Adrenal gland (tissue), 12 donors: ENCODE measurements around the gene MAML2. TPM values are rescaled to one million over a fixed set of nuclear protein-coding genes. Genes with fewer than 3 reads are reported as not detected.

ENCODE experiments used
- DNase-seq, 7 donors: peaks; one replicate each; pipeline ENCODE4 v3.0.0-alpha.2; 2019 to 2020
- H3K27ac ChIP-seq, 5 donors: fragments of 200-600 bp; sonication (generic) in 4 of 5; 1 replicate in 3 of 5; 2 replicates in 2 of 5; pipeline versions ENCODE4 v1.5.1 to v1.8.0; 2016 to 2020; ENCODE audit warnings: mild to moderate bottlenecking in 1 of 5
- H3K27me3 ChIP-seq: fragments of 200-600 bp; 2 replicates; pipeline ENCODE4 v1.8.0; 2021
- H3K36me3 ChIP-seq, 2 donors: fragments of 200-600 bp; replicated peaks in 1 of 2; 1 replicate in 1 of 2; 2 replicates in 1 of 2; pipeline versions ENCODE4 v1.5.1 to v1.8.0; 2018 to 2022
- H3K4me1 ChIP-seq, 2 donors: fragments of 200-600 bp; replicated peaks in 1 of 2; 1 replicate in 1 of 2; 2 replicates in 1 of 2; pipeline versions ENCODE4 v1.5.1 to v1.8.0; 2018 to 2021
- H3K4me3 ChIP-seq, 4 donors: fragments of 200-600 bp; sonication (generic) in 3 of 4; one replicate each; pipeline ENCODE4 v1.5.1; 2016 to 2018
- H3K9me3 ChIP-seq, 3 donors: fragments of 200-600 bp; sonication (generic) in 1 of 3; replicated peaks in 1 of 3; 1 replicate in 2 of 3; 2 replicates in 1 of 3; pipeline versions ENCODE4 v1.5.1 to v1.8.0; 2016 to 2021
- CTCF ChIP-seq, 6 experiments: fragments of 450-650 bp in 4 of 6; fragments of 200-600 bp in 2 of 6; sonication (generic) in 1 of 6; IDR thresholded peaks; 1 replicate in 5 of 6; 2 replicates in 1 of 6; pipeline versions ENCODE4 v1.5.1 to v1.8.0; 2016 to 2021; ENCODE audit warnings: antibody characterized with exemption in 6 of 6, mild to moderate bottlenecking in 2 of 6, moderate library complexity in 1 of 6
- POLR2A ChIP-seq, 2 donors: fragments of 450-650 bp; IDR thresholded peaks; one replicate each; pipeline ENCODE4 v1.6.1; 2017; ENCODE audit warnings: antibody characterized with exemption in 2 of 2, mild to moderate bottlenecking in 2 of 2, moderate library complexity in 1 of 2
- WGBS, 4 donors: extraction: QIAGEN DNeasy Blood & Tissue Kit in 2 of 4; methylation state at CpG; one replicate each; pipeline versions ENCODE4 v1.1.5 to v1.1.7; 2013 to 2017; 5-methylcytosine and 5-hydroxymethylcytosine counted together
- intact Hi-C, 2 donors: fragments of 100-400 bp; cut with DNase I; formaldehyde crosslinking; loops; one replicate each; pipeline versions ENCODE4 v1.14.1 to v1.15.0; 2022 to 2023
- polyA plus RNA-seq, 3 donors: library from polyadenylated mRNA; stranded (reverse); fragments of 200-250 nt in 2 of 3; fragments of 350-450 nt in 1 of 3; fragmentation: Illumina TruSeq in 1 of 3; extraction: RNeasy Lipid Tissue Mini Kit (QIAGEN cat#74804) in 1 of 3; gene quantifications; one replicate each; pipeline ENCODE4 v1.2.3, GENCODE V29; 2013 to 2014
- total RNA-seq, 9 donors: library from RNA; depleted of rRNA in 4 of 9; stranded (reverse); fragments of >200 nt in 4 of 9; fragments of 120-200 nt in 1 of 9; fragmentation: NEBNext Ultra II Directional in 1 of 9; extraction: Animal tissue kit (Norgen Biotek cat#: 25700) in 1 of 9; gene quantifications; one replicate each; pipeline versions ENCODE4 v1.1.0 to v1.2.4, GENCODE V29; 2013 to 2023
- donor health status: healthy with polysubstance abuse.
- donor health status: Bipolar disorder and iron deficiency.
- donor health status: DM: yes; HTN: yes; CAD: no.
- donor health status: DM: no; HTN: no; CAD: no.
- donor health status: DM: no; HTN: no; CAD: no.
- donor health status: DM: yes; HTN: yes; CAD: no.

MAML2 gene
- total and polyA plus RNA-seq, 12 donors, result 1.4 to 19.4 (median 7.6) TPM

DNA sequence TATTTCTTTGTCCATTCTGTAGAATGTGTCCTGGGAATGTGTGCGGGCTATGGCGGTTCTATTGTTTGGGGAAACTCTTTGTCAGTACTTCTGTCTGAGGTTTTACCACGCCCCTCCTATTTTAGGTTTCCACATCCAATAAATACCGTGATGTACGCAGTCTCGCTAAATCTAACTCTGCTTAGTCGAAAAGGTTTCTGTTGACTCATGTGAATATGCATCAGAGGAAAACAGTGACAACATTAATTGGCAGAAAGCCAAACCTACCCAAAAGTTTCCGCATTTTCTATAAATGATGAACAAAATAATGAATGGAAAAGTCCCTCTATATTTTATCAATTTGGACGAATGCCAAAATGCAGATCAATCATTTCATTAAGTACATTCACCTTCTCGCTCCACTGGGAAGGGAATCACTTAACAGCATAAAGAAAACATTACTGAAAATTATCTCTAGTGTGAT is 143.4 kb downstream of the MAML2 start:
- TF ChIP-seq CTCF (IDR thresholded peaks at IDR 0.05) (no peak), POLR2A (IDR thresholded peaks at IDR 0.05) (no peak)
- Histone ChIP-seq H3K36me3 (no peaks in the 10 kb centered on the region), H3K4me1 (no peaks in the 10 kb centered on the region), H3K27me3 (no peaks in the 10 kb centered on the region), H3K4me3 (no peak overlapping the region), H3K9me3 (no peaks in the 10 kb centered on the region), H3K27ac (peak overlapping the region in 1 of 5 donors; percentile 17)
- DNase-seq, result no peak
- 61 to 76% (median 68%) methylated on average over 10 of the region's 10 CpGs for WGBS, 4 donors
- intact Hi-C loops, result no loop called here

DNA sequence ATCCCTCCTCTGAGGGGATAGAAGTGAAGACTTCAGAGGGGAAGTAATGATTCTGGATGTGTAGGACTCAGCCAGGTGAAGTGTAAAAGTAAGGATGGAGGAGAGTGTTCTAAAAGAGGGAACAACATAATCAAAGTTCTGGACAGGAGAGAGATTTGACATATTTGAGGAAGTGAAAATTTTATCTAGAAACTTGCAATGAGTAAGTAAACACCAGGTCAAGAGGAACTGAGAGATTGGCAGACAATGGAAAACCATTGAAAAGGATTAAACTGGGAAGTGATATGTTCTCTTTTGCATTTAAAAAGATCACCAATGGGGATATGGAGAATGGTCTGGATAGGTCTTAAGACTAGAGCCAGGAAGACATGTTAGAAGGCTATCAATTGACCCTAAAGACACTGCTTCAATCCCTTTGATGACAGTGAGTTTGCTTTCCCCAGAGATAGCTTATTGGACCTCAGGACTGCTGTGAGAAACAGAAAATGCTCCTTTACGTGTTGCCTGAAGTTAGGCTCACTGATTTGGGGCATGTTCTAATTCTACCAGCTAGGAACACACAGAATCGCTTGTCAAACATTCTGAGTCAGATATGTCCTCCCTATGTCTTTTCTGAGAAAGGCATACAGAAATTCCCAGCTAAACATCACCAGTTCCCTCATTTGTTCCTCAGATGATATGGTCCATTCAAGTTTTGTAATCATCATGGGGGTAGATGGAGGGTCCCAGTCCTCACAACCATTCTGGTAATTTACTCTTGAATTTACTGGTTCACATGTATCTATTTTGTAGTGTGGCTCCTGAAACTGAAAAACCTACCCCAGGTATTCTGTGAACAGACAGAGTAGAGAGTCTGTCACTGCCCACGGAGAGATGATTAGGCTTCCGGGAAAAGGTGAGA is 144.9 kb downstream of the MAML2 start:
- H3K36me3 ChIP-seq, result no peaks in the 10 kb centered on the region
- no peak for DNase-seq
- H3K27me3 ChIP-seq, result no peaks in the 10 kb centered on the region
- WGBS, 4 donors, result 89 to 97% (median 96%) methylated on average over 4 of the region's 4 CpGs
- TF ChIP-seq CTCF (IDR thresholded peaks at IDR 0.05) (no peak), POLR2A (IDR thresholded peaks at IDR 0.05) (no peak)
- intact Hi-C loops, result no loop called here
- H3K27ac ChIP-seq, result peak overlapping the region in 1 of 5 donors; percentile 73
- H3K4me1 ChIP-seq, result peaks cover 0 to 14% of the 10 kb centered on the region in 2 donors
- no peaks in the 10 kb centered on the region for H3K9me3 ChIP-seq
- no peak overlapping the region for H3K4me3 ChIP-seq

- WGBS, 4 donors, result 65 to 88% (median 76%) methylated on average over 1 of the region's 1 CpG
- Histone ChIP-seq H3K4me3 (no peak overlapping the region), H3K9me3 (no peaks in the 10 kb centered on the region), H3K36me3 (no peaks in the 10 kb centered on the region), H3K4me1 (peaks cover 0 to 14% of the 10 kb centered on the region in 2 donors), H3K27ac (no peak overlapping the region), H3K27me3 (no peaks in the 10 kb centered on the region)
- DNase-seq, result no peak
- TF ChIP-seq POLR2A (IDR thresholded peaks at IDR 0.05) (no peak), CTCF (IDR thresholded peaks at IDR 0.05) (no peak)
- intact Hi-C loops, result no loop called here
Observed at GRCh38 chr11:96197103-96197502, 145.9 kb downstream of the MAML2 start.

DNA sequence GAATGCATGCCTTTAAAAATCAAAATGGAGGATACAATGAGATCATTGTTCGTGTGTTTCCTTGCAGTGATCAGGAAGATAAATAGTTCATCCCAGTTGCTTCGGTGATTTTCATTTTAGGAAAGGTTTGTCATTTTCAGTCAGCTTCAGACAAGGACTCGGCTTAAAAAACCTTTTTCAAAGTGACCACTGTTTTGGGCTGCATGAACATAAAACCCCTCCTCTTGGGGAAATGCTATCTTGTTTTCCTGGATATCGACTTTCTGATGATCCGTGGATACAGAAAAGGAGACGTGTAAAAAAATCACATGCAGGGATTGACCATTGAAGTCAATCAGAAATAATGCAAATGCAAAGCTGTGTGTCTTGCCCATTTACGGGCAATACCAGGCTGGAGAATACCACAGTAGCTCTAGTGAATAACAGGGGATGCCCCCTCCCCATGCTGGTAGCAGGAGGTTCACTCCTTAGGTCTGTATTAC is 146.8 kb downstream of the MAML2 start:
- Histone ChIP-seq H3K27ac (no peak overlapping the region), H3K4me1 (peaks cover 0 to 14% of the 10 kb centered on the region in 2 donors), H3K4me3 (no peak overlapping the region), H3K36me3 (no peaks in the 10 kb centered on the region), H3K9me3 (no peaks in the 10 kb centered on the region), H3K27me3 (no peaks in the 10 kb centered on the region)
- WGBS, 4 donors, result 65 to 84% (median 77%) methylated on average over 7 of the region's 7 CpGs
- TF ChIP-seq POLR2A (IDR thresholded peaks at IDR 0.05) (no peak), CTCF (IDR thresholded peaks at IDR 0.05) (no peak)
- no peak for DNase-seq
- intact Hi-C loops, result no loop called here
